GM19438 (cell line): ENCODE data around the gene TRIM71.
A peak's percentile ranks its signal among the peaks of the same experiment; 100 is the strongest.

Experiments
- ATAC-seq: cut with Tn5 transposase; IDR thresholded peaks from one replicate; pipeline ENCODE4 v1.9.1; 2021; ENCODE audit warnings: low read depth; ENCODE audit not compliant: unreplicated experiment

The TRIM71 gene

DNA sequence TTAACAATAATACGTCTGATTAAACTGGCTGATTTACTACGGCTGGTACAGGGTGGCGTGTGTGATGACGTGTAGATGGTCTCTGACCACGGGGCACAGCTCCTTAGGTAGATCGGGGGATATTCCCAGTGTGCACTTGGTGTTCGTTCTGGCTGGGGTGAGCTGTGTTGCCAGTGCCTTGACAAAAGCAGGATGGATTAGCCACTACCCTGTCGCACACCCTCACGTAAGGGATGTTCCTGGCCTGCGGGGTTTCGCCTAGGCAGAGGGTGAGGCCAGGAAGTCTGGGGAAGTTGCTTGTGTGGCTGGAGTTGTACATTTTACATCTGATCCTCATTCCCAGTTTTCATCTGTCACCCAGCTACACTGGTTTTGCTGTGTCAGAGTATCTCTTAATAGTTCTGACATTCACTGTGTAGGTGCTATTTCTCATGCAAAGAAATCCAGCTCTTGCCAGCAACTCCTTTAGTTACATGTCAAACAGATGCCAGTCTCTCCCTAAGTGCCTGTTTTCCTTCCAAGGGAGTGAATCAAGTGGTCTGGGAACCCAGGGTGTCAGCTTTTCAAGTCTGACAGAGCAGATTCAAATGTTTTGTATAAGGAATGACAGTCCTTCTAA is 67.6 kb downstream of the TRIM71 start:
- ATAC-seq = no peak

DNA sequence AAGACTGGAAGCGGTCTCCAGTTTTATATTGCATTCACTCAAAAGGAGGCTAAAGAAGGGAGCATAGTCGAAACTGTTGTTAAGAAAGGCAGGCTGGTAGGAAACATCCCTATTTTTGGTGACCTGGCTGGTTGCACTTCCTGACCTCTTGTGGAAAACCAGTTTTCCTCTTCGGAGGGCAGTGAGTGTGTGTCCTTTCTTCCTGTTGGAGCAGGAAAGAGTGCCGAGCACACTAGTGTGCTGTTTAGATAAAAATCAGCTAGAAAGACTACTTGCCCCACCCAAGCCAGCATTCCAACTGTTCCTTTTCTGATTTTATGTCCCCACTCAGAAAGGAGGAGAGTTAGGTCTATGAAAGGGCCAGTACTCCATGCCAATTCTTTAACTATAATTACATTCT is 68.5 kb downstream of the TRIM71 start:
- ATAC-seq = no peak

DNA sequence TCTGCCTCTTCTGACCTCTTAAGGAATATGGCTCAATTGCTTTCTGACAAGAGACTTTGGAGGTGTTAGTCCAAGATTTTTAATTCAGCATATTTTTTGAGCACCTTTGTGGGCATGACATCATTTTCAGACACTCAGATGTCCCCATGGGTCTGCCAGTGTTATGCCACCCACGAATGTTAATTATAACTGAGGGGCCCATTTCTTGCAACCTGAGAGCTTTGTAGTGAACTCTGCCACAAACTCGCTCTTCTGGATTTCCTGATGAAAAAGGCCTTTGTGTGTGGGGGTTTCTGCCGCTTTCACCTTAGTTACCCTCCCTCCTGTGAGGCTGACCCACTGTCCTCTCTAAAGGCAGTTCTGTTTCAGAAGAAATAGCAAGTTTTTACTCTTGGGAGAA is 69.1 kb downstream of the TRIM71 start:
- ATAC-seq = no peak

DNA sequence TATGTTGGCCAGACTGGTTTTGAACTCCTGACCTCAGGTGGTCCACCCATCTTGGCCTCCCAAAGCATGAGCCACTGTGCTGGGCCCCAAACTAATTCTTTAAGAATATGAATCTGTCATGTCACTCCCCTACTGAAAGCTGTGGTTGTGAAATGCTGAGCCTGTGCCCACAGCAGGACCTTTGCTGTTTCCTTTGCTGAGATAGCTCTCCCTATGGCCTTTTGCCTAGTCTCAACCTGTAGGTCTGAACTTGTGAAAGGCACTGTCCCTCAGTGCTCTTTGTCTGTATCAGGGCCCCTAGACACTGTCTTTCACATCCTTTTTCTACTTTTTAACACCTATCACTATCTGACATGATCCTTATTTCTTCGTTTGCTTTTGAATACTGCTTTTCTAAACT is 70.9 kb downstream of the TRIM71 start:
- ATAC-seq = peak; percentile 97

DNA sequence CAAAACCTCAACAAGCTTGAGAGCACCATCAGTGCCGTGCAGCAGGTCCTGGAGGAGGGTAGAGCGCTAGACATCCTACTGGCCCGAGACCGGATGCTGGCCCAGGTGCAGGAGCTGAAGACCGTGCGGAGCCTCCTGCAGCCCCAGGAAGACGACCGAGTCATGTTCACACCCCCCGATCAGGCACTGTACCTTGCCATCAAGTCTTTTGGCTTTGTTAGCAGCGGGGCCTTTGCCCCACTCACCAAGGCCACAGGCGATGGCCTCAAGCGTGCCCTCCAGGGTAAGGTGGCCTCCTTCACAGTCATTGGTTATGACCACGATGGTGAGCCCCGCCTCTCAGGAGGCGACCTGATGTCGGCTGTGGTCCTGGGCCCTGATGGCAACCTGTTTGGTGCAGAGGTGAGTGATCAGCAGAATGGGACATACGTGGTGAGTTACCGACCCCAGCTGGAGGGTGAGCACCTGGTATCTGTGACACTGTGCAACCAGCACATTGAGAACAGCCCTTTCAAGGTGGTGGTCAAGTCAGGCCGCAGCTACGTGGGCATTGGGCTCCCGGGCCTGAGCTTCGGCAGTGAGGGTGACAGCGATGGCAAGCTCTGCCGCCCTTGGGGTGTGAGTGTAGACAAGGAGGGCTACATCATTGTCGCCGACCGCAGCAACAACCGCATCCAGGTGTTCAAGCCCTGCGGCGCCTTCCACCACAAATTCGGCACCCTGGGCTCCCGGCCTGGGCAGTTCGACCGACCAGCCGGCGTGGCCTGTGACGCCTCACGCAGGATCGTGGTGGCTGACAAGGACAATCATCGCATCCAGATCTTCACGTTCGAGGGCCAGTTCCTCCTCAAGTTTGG is 72.9 kb downstream of the TRIM71 start:
- ATAC-seq = no peak

DNA sequence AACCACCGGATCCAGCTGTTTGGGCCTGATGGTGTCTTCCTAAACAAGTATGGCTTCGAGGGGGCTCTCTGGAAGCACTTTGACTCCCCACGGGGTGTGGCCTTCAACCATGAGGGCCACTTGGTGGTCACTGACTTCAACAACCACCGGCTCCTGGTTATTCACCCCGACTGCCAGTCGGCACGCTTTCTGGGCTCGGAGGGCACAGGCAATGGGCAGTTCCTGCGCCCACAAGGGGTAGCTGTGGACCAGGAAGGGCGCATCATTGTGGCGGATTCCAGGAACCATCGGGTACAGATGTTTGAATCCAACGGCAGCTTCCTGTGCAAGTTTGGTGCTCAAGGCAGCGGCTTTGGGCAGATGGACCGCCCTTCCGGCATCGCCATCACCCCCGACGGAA is 73.6 kb downstream of the TRIM71 start:
- ATAC-seq = no peak

DNA sequence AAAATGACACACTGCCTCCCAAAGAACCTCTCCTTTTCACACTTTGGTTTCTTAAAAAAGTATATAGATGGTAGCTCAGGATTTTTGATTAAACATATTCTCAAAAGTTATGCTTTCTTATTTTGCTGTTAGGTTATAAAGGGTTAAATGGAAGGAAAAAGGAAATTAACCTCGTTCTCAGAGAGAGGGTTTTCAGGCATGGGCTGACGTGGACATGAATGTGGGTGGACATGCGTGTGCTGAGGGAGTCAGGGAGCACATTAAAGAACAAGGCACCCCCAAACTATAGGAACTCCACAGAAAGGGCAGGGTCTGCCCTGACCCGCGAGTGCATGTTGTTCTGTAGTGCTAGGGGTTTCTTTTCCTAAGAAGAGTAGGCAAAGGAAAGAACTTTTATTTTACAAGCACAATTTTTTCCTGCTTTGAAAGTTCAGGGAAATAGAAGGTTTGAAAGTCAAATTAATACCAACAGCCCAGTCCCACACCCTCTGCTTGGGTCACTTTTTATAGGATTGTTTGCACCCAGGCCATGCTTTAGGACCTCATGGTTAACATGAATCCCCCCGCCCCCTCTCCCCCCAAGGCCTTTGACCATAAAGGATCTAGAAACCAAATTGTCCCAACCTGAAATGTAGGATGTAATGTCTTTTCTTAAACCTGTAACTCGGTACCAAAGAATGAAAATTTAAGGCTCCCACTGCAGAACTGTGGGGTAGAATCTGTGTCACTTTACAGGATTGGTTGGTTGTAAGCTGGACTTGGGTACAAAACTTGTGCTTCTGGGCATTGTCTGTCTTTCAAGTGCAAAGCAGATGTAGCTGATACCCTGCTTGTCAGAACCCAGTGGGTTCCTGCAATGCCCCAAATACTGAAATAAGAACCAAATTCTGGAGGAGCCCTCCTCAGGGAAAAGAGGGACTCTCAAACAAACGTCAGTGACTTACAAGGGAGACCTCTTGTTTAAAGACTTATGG is 75.1 kb downstream of the TRIM71 start:
- ATAC-seq = no peak

DNA sequence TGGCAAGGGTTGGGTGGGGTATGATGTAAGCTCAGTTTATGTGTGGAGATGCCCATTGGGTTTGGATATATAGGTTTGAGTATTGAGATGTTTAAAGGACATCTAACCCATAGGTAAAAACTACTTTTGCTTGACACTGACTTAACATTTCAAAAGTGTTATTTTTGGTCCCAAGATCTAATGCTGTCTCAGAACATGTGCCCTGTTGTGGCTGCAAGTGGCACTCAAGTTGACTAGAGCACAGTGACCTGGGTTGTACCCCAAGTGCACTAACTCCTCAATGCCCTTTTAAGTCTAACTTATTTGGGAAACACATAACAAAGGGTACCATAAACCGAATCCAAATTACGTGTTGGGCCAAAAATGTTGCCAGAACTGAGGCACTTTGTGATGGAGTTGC is 77.2 kb downstream of the TRIM71 start:
- no peak for ATAC-seq

DNA sequence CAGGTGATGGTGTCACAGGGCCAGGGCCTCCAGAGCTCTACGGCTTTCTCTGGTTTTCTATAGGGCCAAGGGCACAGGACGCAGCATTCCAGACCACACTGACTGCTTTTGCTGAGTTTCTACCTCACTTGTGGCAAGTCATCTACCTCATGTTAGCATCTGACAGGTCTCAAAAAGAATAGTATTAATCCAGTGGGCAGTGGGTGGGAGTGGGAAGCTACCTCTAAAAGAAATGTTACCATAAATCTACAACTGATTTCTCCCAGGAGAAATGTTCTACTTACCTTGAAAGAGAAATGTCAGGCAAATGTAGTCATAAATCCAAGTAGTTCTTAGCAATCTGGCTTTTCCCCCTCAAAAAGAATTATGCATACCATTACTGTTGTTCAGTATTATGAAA is 77.9 kb downstream of the TRIM71 start:
- ATAC-seq = no peak

DNA sequence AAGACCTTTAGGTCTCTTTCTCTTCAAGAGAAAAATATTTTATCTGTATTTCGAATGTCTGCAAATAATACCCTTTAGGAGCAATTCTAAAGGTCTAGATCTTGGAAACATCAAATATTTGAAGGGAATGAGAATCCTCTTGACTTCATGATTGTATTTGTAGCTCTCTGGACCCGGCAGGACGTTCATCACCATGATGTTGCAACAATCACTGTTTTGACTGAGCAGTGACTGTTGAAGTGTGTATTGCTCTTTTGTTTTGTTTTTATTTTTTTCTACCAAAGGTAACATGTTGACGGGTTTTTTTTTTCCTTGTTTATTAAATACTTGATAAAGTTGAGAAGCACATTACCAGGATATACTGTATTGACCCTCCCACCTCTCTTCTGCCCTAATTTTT is 78.3 kb downstream of the TRIM71 start:
- ATAC-seq = no peak

DNA sequence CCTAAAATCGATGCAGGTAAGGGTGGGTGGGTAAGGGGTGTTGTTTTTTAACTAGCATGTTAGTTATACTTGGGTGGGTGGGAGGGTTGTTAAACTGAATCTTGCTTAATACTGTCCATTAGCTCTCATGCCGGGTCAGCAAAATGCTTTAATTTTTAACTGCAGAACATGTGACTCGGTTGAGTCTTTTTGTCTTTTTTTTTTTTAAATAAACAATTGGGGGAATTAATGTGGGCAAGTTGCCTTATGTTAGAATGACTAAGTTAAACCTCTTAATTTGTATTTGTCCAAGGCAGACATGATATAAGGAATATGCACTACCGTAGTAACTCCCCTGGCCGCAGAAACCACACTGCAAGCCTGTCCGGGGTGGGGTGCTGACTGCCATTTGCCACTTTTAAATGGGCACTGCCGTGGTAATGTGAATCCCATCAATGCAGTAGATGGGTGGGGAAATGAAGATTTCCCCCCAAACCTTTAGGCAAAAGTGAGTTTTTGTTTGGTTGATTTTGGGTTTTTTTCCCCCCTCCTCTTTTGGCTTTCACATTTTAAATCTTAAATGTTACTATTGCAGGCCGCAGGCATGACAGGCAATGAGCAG is 79.3 kb downstream of the TRIM71 start:
- ATAC-seq = no peak

DNA sequence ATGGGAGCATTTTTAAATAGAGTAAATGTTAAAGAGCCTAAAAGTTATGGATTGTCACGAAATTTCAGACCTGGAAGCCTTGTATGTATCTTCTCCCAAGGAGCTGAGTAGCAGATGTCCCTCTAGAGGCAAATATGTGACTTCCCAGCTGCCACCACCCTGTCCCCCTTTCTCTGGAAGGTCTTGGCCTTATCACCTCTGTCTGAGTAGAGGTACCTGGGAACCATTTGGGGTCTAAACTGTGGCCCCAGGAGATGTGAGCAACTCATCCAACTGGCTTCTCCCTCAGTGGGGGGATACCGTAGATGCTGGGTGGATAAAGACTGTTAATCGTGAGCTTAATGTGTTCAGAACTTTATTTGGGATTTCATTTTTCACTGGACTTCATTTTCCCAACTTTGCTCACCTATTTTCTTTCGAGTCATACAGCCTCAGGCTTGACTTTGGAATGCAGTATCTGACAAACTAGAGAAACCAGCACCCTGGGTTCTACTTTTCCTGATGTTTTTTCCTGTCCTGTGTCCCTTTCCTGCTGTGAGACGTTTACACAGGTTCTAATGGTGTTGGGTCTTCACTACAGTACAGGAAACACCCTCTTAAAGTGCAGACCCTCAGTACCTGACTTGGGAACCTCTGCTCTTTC is 80.3 kb downstream of the TRIM71 start:
- no peak for ATAC-seq

DNA sequence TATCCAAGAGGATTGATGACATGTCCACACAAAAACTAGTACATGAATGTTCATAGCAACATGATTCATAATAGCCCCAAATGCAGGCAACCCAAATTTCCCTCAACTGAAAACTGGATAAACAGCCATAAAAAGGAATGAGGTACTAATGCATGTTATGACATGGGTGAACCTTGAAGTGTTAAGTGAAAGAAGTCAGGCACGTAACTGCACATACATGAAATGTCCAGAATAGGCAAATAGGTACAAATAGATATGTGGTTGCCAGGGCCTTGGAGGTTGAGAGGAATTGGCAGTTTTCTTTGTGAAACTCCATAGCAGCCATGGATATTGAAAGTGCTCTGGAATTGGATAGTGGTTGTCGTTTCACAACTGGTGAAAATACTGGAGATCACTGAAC is 81.5 kb downstream of the TRIM71 start:
- no peak for ATAC-seq

DNA sequence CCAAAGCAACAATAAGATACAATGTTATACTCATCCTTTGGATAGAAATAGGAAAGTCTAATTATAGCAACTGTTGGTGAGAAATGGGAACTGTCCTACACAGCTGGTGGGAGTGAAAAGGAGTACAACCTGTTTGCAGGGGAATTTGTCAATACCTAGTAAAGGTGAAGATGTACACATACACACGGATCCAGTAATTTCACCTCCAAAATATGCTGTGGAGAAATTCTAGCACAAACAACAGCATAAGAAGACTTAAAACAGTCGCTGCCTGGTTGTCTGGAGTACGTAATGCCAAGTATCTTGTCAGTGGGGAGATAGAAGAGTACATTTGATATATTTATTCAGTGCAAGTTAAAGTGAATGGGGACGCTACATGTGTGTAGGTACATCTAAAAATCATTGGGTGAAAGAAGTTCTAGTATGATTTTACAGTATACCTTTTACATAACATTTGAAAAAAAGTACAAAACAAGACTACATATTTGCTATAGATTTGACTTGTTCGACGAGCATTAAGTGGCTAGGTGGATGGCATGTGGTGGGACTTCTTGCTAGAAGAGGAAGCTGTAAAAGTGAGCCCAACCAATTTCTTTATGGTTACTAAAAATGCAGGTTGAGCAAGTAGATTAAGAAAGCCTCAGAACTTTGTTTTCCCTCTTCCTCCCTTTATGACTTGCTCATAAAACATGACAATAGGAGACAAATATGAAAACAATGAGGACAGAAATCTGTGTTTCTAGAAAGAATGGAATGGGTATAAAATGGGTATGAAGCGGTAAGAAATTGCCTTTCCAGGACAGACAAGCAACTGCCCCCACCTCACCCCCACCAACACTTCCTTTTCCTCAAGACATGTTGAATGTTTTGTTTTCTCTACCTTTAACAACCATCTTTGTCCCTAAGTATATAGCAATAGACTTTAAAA is 83.5 kb downstream of the TRIM71 start:
- ATAC-seq = no peak

DNA sequence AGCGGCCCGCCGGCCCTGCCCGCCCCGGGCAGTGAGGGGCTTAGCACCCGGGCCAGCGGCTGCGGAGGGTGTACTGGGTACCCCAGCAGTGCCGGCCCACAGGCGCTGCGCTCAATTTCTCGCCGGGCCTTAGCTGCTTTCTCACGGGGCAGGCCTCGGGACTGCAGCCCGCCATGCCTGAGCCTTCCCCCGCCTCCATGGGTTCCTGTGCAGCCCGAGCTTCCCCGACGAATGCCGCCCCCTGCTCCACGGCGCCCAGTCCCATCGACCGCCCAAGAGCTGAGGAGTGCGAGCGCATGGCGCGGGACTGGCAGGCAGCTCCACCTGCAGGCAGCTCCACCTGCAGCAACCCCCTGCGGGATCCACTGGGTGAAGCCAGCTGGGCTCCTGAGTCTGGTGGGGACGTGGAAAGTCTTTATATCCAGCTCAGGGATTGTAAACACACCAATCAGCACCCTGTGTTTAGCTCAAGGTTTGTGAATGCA is 85.1 kb downstream of the TRIM71 start:
- peak; percentile 88 for ATAC-seq

DNA sequence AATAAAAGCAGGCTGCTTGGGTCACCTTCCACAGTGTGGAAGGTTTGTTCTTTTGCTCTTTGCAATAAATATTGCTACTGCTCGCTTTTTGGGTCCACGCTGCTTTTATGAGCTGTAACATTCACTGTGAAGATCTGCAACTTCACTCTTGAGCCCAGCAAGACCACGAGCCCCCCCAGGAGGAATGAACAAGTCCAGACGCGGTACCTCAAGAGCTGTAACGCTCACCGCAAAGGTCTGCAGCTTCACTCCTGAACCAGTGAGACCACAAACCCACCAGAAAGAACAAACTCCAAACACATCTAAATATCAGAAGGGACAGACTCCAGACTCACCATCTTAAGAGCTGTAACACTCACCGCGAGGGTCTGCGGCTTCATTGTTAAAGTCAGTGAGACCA is 86.2 kb downstream of the TRIM71 start:
- no peak for ATAC-seq

DNA sequence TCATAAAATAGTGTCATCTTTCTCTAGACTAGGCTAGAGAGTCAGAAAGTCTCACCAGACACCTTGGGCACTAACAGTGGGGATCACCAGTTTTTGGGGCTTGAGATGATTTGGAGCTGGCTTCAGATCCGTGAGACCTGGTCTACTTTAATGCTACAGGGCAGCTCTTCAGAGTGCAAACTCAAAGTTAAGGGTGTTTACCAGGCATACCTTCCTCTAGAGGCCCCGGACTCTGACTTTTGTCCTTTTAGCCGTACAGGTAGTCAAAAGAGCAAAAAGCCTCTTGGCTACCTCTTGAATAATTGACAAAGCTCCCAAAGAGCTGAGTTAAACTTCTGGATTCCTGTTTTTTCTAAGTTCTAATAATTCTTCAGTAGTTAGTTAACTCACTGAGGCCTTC is 92.2 kb downstream of the TRIM71 start:
- no peak for ATAC-seq

DNA sequence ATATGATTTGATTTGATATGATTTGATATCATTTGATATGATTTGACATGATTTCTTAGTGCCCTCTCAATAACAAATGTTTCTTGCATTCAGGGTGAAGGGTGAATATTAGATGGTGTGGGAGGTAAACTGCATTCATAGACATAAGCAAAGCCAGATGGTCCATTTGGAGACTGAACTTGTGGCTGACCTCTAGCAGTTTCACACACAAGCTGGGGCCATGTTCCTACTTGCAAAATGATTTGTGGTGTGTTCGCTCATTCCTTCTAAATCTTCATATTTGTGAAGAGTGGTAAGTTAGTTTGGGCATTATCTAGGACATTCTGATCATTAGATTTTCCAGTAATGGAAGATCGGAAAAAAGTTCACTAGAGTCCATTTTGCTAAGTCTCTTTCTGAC is 93.2 kb downstream of the TRIM71 start:
- no peak for ATAC-seq

DNA sequence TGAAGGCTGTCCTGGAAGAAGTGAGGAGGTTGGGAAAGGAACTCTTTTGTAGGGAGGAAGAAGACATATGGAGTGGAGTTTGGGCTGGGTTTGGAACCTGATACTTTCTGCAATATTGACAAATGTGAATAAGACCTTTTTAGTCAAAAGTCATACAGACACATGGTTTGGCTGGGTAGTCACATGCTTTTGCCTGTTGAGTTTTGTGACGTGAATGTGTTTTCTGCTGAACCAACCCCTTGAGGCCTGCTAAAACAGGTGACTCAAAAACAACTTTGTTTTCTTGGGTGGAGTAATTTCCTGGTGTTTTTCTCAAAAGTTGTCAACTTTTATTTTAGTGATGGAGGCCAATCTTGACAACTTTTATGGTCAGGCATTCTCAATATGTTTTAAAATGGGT is 94.2 kb downstream of the TRIM71 start:
- no peak for ATAC-seq
